Naive thymus-derived CD4-positive, alpha-beta T cell (primary cell): ENCODE results near the gene METTL15. TPM values are rescaled to one million over a fixed set of nuclear protein-coding genes. Genes with fewer than 3 reads are reported as not detected.

ENCODE experiments used
- ATAC-seq: fragments of 150-1000 bp; cut with Tn5 transposase; 2 replicates; pipeline ENCODE4 v1.10.0; 2021; ENCODE audit warnings: mild to moderate bottlenecking, moderate library complexity
- CTCF ChIA-PET: fragments of 350-600 bp; sonication (Branson Sonifier 250); formaldehyde crosslinking; loops from one replicate; lab custom pipeline; 2021; ENCODE audit warnings: antibody characterized with exemption; lab: Charles Lee
- POLR2A ChIA-PET: fragments of 350-600 bp; sonication (Branson Sonifier 250); formaldehyde crosslinking; loops from one replicate; lab custom pipeline; 2021; ENCODE audit warnings: antibody characterized with exemption, inconsistent platforms; lab: Charles Lee
- DNase-seq, 9 donors: peaks; one replicate each; pipeline versions ENCODE4 v3.0.0 to v3.0.0-alpha.2; 2020 to 2022; ENCODE audit warnings: mixed read lengths in 1 of 9
- H3K27ac ChIP-seq: one replicate; pipeline ENCODE4 v1.7.0; 2013; ENCODE audit warnings: mild to moderate bottlenecking, low read depth, low read length, moderate library complexity
- H3K27me3 ChIP-seq, 2 donors: one replicate each; pipeline ENCODE4 v1.7.0; 2013; ENCODE audit warnings: low read length in 2 of 2, mild to moderate bottlenecking in 2 of 2, moderate library complexity in 2 of 2; ENCODE audit not compliant: control insufficient read depth in 2 of 2, insufficient read depth in 2 of 2
- H3K36me3 ChIP-seq, 3 experiments: 1 replicate in 2 of 3; 2 replicates in 1 of 3; pipeline ENCODE4 v1.7.0; 2013; ENCODE audit warnings: low read length in 3 of 3, mild to moderate bottlenecking in 3 of 3, moderate library complexity in 1 of 3; ENCODE audit not compliant: insufficient read depth in 3 of 3, control insufficient read depth in 2 of 3
- H3K4me1 ChIP-seq, 2 donors: one replicate each; pipeline ENCODE4 v1.7.0; 2013; ENCODE audit warnings: low read length in 2 of 2, mild to moderate bottlenecking in 2 of 2, moderate library complexity in 1 of 2; ENCODE audit not compliant: control insufficient read depth in 2 of 2, insufficient read depth in 2 of 2
- H3K4me3 ChIP-seq: 2 replicates; pipeline ENCODE4 v1.7.0; 2013; ENCODE audit warnings: mild to moderate bottlenecking, low read length
- H3K9me3 ChIP-seq, 3 experiments: 1 replicate in 2 of 3; 2 replicates in 1 of 3; pipeline ENCODE4 v1.7.0; 2013; ENCODE audit warnings: low read length in 3 of 3; ENCODE audit not compliant: control insufficient read depth in 2 of 3
- H3K27ac Mint-ChIP-seq, 9 donors: one replicate each; pipeline ENCODE4 v1.8.0; 2020 to 2022; ENCODE audit warnings: mixed read lengths in 9 of 9, mild to moderate bottlenecking in 8 of 9, moderate library complexity in 5 of 9, inconsistent platforms in 2 of 9
- H3K27me3 Mint-ChIP-seq, 5 donors: one replicate each; pipeline ENCODE4 v1.8.0; 2021 to 2022; ENCODE audit warnings: mixed read lengths in 5 of 5, mild to moderate bottlenecking in 1 of 5
- H3K36me3 Mint-ChIP-seq, 5 donors: one replicate each; pipeline ENCODE4 v1.8.0; 2020 to 2022; ENCODE audit warnings: mixed read lengths in 5 of 5, mild to moderate bottlenecking in 3 of 5, inconsistent platforms in 1 of 5
- H3K4me1 Mint-ChIP-seq, 7 donors: one replicate each; pipeline ENCODE4 v1.8.0; 2020 to 2022; ENCODE audit warnings: mixed read lengths in 7 of 7, mild to moderate bottlenecking in 3 of 7, inconsistent platforms in 1 of 7
- H3K4me3 Mint-ChIP-seq, 10 donors: one replicate each; pipeline ENCODE4 v1.8.0; 2020 to 2022; ENCODE audit warnings: mild to moderate bottlenecking in 10 of 10, mixed read lengths in 10 of 10, moderate library complexity in 6 of 10, inconsistent platforms in 2 of 10
- H3K9me3 Mint-ChIP-seq, 11 donors: one replicate each; pipeline ENCODE4 v1.8.0; 2020 to 2022; ENCODE audit warnings: mixed read lengths in 11 of 11, mild to moderate bottlenecking in 4 of 11, inconsistent platforms in 1 of 11, moderate library complexity in 1 of 11
- intact Hi-C, 2 donors: fragments of 100-400 bp; cut with micrococcal nuclease; formaldehyde crosslinking; loops; one replicate each; pipeline ENCODE4 v1.15.1; 2023
- polyA plus RNA-seq, 2 donors: library from polyadenylated mRNA; unstranded; fragments of 300-500 nt; fragmentation: Illumina TruSeq; gene quantifications; one replicate each; pipeline ENCODE4 v1.2.3, GENCODE V29; 2021
- total RNA-seq, 6 experiments: library from RNA in 5 of 6; stranded (reverse) in 5 of 6; gene quantifications; 1 replicate in 5 of 6; 2 replicates in 1 of 6; pipeline ENCODE4 v1.2.3 and lab custom pipeline; 2021 to 2026

The METTL15 gene
- total and polyA plus RNA-seq, 7 experiments from 2014 or later: 6.0 to 14.9 (median 10.3) TPM

GRCh38 chr11:28241760-28242159, 133.6 kb downstream of the METTL15 start:
- Histone ChIP-seq H3K4me1 (no peaks in the 10 kb centered on the region), H3K36me3 (no peaks in the 10 kb centered on the region), H3K4me3 (no peak overlapping the region), H3K27me3 (no peaks in the 10 kb centered on the region), H3K27ac (no peak overlapping the region), H3K9me3 (no peaks in the 10 kb centered on the region)
- Mint-ChIP-seq H3K27me3 (no peaks in the 10 kb centered on the region), H3K36me3 (peaks cover 9 to 54% (median 35%) of the 10 kb centered on the region in 5 donors), H3K9me3 (peaks cover 0 to 5% (median 0%) of the 10 kb centered on the region in 11 donors), H3K4me1 (peaks cover 0 to 8% (median 0%) of the 10 kb centered on the region in 7 donors), H3K4me3 (no peak overlapping the region), H3K27ac (no peak overlapping the region)
- intact Hi-C loops: loop anchor here in 1 of 2 donors (2.0 kb wide), 1 partner anchor 15 kb away; no protein-coding TSS in a partner anchor
- ATAC-seq (no peak), DNase-seq (no peak)
- POLR2A ChIA-PET: no interaction called here
- CTCF ChIA-PET: no interaction called here

DNA sequence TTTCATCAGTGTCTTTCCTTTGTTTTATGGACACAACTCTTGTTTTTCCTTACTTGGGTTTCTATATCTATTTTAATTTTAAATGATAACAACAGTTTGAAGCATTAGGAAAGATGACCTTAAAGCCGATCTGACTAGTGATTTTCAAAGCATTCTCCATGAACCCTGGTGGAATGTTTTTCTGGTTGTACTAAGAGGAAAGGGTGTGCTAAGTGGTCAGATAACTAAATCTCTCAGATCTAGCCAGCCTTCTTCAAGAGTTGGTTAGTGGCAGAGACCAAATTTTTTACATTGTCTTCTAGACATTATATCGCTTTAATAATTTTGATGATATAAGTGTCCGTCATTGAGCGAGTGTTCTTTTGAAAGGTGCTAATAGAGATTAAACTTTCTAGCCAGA, 134.4 kb downstream of the METTL15 start:
- DNase-seq: no peak
- no peak overlapping the region for H3K27ac Mint-ChIP-seq
- no peaks in the 10 kb centered on the region for H3K9me3 ChIP-seq
- H3K27ac ChIP-seq: no peak overlapping the region
- H3K4me1 Mint-ChIP-seq: peaks cover 0 to 8% (median 0%) of the 10 kb centered on the region in 7 donors
- POLR2A ChIA-PET: no interaction called here
- H3K4me3 Mint-ChIP-seq: no peak overlapping the region
- no peaks in the 10 kb centered on the region for H3K36me3 ChIP-seq
- H3K36me3 Mint-ChIP-seq: peaks cover 6 to 49% (median 33%) of the 10 kb centered on the region in 5 donors
- H3K9me3 Mint-ChIP-seq: peaks cover 0 to 5% (median 0%) of the 10 kb centered on the region in 11 donors
- H3K27me3 Mint-ChIP-seq: no peaks in the 10 kb centered on the region
- no peaks in the 10 kb centered on the region for H3K4me1 ChIP-seq
- H3K4me3 ChIP-seq: no peak overlapping the region
- no peaks in the 10 kb centered on the region for H3K27me3 ChIP-seq
- no peak for ATAC-seq
- CTCF ChIA-PET: no interaction called here
- intact Hi-C loops: loop anchor here in 1 of 2 donors (2.0 kb wide), 1 partner anchor 16 kb away; no protein-coding TSS in a partner anchor

DNA sequence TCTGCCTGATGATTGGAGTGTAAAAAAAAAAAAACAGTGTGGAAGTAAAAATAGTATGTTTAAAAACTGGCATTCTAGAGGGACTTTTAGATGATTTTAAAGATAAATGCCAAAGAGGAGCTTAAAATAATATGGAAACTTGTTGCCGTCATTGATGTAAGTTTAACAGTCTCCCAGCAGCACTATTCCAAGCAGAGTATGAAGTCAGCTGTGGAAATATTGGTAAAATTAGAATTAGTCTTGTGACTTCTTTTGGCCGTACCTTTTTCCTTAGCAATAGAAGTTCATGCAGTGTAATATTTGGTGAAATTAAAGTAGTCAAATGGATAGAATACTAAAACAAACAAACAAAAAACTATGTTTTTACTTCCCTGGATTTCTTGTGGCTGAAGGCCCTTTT, 134.9 kb downstream of the METTL15 start:
- no peaks in the 10 kb centered on the region for H3K36me3 ChIP-seq
- H3K4me3 ChIP-seq: no peak overlapping the region
- H3K27me3 ChIP-seq: no peaks in the 10 kb centered on the region
- Mint-ChIP-seq H3K27ac (no peak overlapping the region), H3K4me3 (no peak overlapping the region), H3K36me3 (peaks cover 6 to 52% (median 36%) of the 10 kb centered on the region in 5 donors), H3K4me1 (peaks cover 0 to 8% (median 0%) of the 10 kb centered on the region in 7 donors), H3K9me3 (peaks cover 0 to 5% (median 0%) of the 10 kb centered on the region in 11 donors), H3K27me3 (no peaks in the 10 kb centered on the region)
- intact Hi-C loops: loop anchor here in 1 of 2 donors (2.0 kb wide), 1 partner anchor 16 kb away; no protein-coding TSS in a partner anchor
- DNase-seq (no peak), ATAC-seq (no peak)
- CTCF ChIA-PET: no interaction called here
- no peaks in the 10 kb centered on the region for H3K9me3 ChIP-seq
- no peaks in the 10 kb centered on the region for H3K4me1 ChIP-seq
- no peak overlapping the region for H3K27ac ChIP-seq
- POLR2A ChIA-PET: no interaction called here

- H3K36me3 ChIP-seq: no peaks in the 10 kb centered on the region
- no peak overlapping the region for H3K4me3 ChIP-seq
- H3K36me3 Mint-ChIP-seq: peaks cover 6 to 54% (median 37%) of the 10 kb centered on the region in 5 donors
- H3K9me3 Mint-ChIP-seq: peaks cover 0 to 5% (median 0%) of the 10 kb centered on the region in 11 donors
- no peaks in the 10 kb centered on the region for H3K27me3 Mint-ChIP-seq
- H3K9me3 ChIP-seq: no peaks in the 10 kb centered on the region
- H3K27ac Mint-ChIP-seq: no peak overlapping the region
- CTCF ChIA-PET: no interaction called here
- no peak overlapping the region for H3K27ac ChIP-seq
- H3K27me3 ChIP-seq: no peaks in the 10 kb centered on the region
- no peak overlapping the region for H3K4me3 Mint-ChIP-seq
- intact Hi-C loops: loop anchor here in 1 of 2 donors (2.0 kb wide), 1 partner anchor 17 kb away; no protein-coding TSS in a partner anchor
- ATAC-seq: no peak
- DNase-seq: no peak
- no peaks in the 10 kb centered on the region for H3K4me1 ChIP-seq
- peaks cover 0 to 8% (median 0%) of the 10 kb centered on the region in 7 donors for H3K4me1 Mint-ChIP-seq
- POLR2A ChIA-PET: no interaction called here
Measured at GRCh38 chr11:28243581-28243980, 135.4 kb downstream of the METTL15 start.

DNA sequence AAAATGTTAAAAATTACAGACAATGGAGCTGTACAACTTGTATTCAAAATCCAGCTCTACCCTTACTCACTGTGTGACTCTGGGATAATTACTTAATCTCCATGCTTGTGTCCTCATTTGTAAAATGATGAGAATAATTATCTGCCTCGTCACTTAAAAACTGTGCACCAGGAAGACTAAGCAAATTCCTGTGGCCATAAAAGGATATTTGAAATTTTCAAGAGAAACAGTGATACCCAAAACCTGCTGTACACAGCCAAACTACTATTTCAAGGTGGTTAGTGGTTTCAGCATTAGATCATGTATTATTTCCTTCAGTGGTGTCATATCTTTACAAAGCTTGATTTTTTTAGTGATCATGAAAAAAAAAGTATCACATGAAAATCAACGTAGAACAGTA, 136.9 kb downstream of the METTL15 start:
- ATAC-seq (no peak), DNase-seq (no peak)
- Mint-ChIP-seq H3K27me3 (no peaks in the 10 kb centered on the region), H3K9me3 (peaks cover 0 to 10% (median 0%) of the 10 kb centered on the region in 11 donors), H3K36me3 (peaks cover 0 to 55% (median 39%) of the 10 kb centered on the region in 5 donors), H3K4me3 (no peak overlapping the region), H3K4me1 (peaks cover 0 to 2% (median 0%) of the 10 kb centered on the region in 7 donors), H3K27ac (no peak overlapping the region)
- ChIA-PET POLR2A (no interaction called here), CTCF (no interaction called here)
- intact Hi-C loops: no loop called here
- Histone ChIP-seq H3K27me3 (no peaks in the 10 kb centered on the region), H3K9me3 (no peaks in the 10 kb centered on the region), H3K4me1 (no peaks in the 10 kb centered on the region), H3K4me3 (no peak overlapping the region), H3K36me3 (no peaks in the 10 kb centered on the region), H3K27ac (no peak overlapping the region)

GRCh38 chr11:28250192-28250591, 142.0 kb downstream of the METTL15 start:
- H3K27me3 ChIP-seq: no peaks in the 10 kb centered on the region
- no peaks in the 10 kb centered on the region for H3K9me3 ChIP-seq
- Mint-ChIP-seq H3K4me1 (peaks cover 0 to 6% (median 2%) of the 10 kb centered on the region in 7 donors), H3K27ac (no peak overlapping the region), H3K36me3 (peaks cover 0 to 67% (median 61%) of the 10 kb centered on the region in 5 donors), H3K4me3 (no peak overlapping the region), H3K9me3 (peaks cover 3 to 40% (median 12%) of the 10 kb centered on the region in 11 donors), H3K27me3 (no peaks in the 10 kb centered on the region)
- H3K27ac ChIP-seq: no peak overlapping the region
- no peaks in the 10 kb centered on the region for H3K36me3 ChIP-seq
- ATAC-seq: no peak
- POLR2A ChIA-PET: no interaction called here
- DNase-seq: no peak
- CTCF ChIA-PET: no interaction called here
- intact Hi-C loops: no loop called here
- H3K4me3 ChIP-seq: no peak overlapping the region
- no peaks in the 10 kb centered on the region for H3K4me1 ChIP-seq

DNA sequence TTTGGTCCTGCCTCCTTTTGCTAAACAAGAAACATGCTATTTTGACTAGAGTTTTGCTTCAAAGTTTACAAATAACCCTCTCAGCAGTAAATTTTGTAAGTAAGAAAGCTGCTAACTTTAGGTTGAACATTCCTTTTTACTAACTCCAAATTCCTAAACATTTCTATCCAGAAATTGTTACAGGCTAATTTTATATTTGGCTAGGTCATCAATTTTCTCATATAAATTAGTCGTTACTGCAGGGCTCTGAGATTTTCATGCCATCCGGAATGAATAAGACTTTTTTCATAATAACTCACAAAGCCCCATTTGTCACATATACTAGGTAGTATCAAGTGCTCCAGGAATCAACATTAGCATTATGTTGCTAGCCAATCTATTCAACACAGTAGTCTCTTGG, 143.1 kb downstream of the METTL15 start:
- intact Hi-C loops: no loop called here
- H3K27ac ChIP-seq: no peak overlapping the region
- Mint-ChIP-seq H3K27me3 (no peaks in the 10 kb centered on the region), H3K9me3 (peaks cover 3 to 38% (median 17%) of the 10 kb centered on the region in 11 donors), H3K4me3 (no peak overlapping the region), H3K27ac (no peak overlapping the region), H3K36me3 (peaks cover 0 to 68% (median 58%) of the 10 kb centered on the region in 5 donors), H3K4me1 (peaks cover 0 to 6% (median 2%) of the 10 kb centered on the region in 7 donors)
- ChIA-PET POLR2A (interaction anchor here (0.7 kb wide), 1 partner anchor 23 kb away, joined by 3 read pairs; no protein-coding TSS in a partner anchor), CTCF (no interaction called here)
- H3K9me3 ChIP-seq: no peaks in the 10 kb centered on the region
- H3K4me3 ChIP-seq: no peak overlapping the region
- no peaks in the 10 kb centered on the region for H3K36me3 ChIP-seq
- ATAC-seq (no peak), DNase-seq (no peak)
- H3K4me1 ChIP-seq: no peaks in the 10 kb centered on the region
- no peaks in the 10 kb centered on the region for H3K27me3 ChIP-seq
